ENCODE results near the gene FST. TPM values are rescaled to one million over a fixed set of nuclear protein-coding genes. Genes with fewer than 3 reads are reported as not detected.

The FST gene
- total RNA-seq, 1 donor from 2014 or later = 3.2 TPM

- no peak for DNase-seq (ENCODE audit: low read depth in 2 of 2)
Observed at GRCh38 chr5:53515988-53516387, 35.6 kb downstream of the FST start.

DNA sequence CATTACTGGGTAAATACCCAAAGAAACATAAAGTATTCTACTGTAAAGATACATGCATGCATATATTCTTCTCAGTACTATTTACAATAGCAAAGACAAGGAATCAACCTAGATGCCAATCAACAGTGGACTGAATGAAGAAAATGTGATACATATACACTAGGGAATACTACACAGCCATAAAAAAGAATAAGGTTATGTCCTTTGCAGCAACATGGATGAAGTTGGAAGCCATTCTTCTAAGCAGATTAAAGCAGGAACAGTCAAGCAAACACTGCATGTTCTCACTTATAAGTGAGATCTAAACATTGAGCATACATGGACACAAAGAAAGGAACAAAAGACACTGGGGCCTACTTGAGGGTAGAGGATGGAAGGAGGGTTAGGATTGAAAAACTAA lies 40.4 kb downstream of the FST start:
- no peak for DNase-seq (ENCODE audit: low read depth in 2 of 2)

Other genes with a start within 250 kb of the FST start
- gene NDUFS4, start 80.0 kb downstream of the FST start, total RNA-seq = 71.9 and 97.9 TPM in 2 replicates

Data from dermis microvascular lymphatic vessel endothelial cell (primary cell).